Measurements from ENCODE around the gene PKNOX2. TPM values are rescaled to one million over a fixed set of nuclear protein-coding genes. Genes with fewer than 3 reads are reported as not detected.

The PKNOX2 gene
- total and polyA plus RNA-seq, 2 of the 8 experiments (the other 6 are each of a cell fraction or from before 2014, with no cell fraction given), result 2.0 TPM

DNA sequence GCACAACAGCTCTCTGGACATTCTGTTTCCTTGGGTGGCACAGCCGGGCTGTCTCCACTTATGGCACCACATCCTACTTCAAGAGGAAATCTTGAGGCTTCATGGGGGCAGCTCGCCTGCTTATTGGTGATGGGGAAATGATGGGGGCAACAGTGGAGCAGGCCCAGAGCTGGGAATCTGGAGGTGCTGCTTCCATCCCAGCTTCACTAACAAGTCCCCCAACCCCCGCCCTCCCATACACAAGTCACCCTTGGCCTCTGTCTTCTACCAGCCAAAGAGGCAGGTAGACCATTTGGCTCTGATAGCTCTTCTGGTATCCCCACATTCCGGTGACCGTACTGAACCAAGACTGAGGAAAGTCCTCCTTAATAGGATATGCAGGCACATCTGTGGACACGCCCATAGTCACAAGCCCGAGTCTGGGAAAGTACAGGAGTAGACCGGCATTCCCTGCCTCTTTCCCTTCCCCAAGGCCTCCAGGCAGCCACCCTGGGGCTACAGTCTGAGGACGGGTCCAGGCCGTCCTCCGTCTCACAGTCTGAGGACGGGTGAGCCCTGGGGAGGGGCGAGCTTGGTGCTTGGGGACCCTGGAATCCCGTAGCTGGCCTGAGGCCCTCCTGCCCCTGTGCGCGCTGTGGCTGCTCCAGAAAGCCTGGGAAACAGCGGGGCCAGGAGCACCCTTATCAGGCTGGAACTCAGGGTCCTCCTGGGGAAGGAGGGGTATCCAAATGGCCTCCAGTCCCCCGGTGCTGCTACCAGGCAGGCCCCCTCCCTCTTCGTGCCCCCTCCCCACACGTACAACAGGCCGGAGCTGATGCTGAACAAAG lies 185.9 kb downstream of the PKNOX2 start:
- no peak overlapping the region for H3K56ac ChIP-seq (replicated peaks; ENCODE audit: insufficient read length, low read depth, low read length)
- H2AFZ ChIP-seq (ENCODE audit: low read length), result no peak overlapping the region
- H3K4ac ChIP-seq (replicated peaks; ENCODE audit: insufficient read length, low read depth, low read length), result no peak overlapping the region
- WGBS, 2 experiments (ENCODE audit: extremely low coverage in 1 of 2, insufficient coverage in 1 of 2, insufficient read length in 1 of 2, insufficient replicate concordance in 2 of 2, low coverage in 1 of 2, low lambda C conversion rate in 2 of 2, missing lambda C conversion rate in 1 of 2), result 85% methylated on average over 18 of the region's 21 CpGs; no CpG with 5 or more reads in 1 of the 2 experiments
- H4K20me1 ChIP-seq (replicated peaks in 1 of 2; ENCODE audit: control insufficient read depth in 1 of 2, insufficient read depth in 2 of 2, low read length in 2 of 2), result no peaks in the 10 kb centered on the region
- H2BK5ac ChIP-seq (ENCODE audit: low read depth, low read length), result peak overlapping the region; percentile 38; the same call in 1 of the 2 replicates
- ChIA-PET CTCF (ENCODE audit: partially characterized antibody) (interaction anchor here (0.5 to 25.6 kb wide), 28 partner anchors 5 to 520 kb away, joined by 3 to 486 read pairs (median 4); no protein-coding TSS in a partner anchor), POLR2A (ENCODE audit: partially characterized antibody) (interaction anchor here (1.1 kb wide), 1 partner anchor 187 kb away, joined by 3 read pairs; no protein-coding TSS in a partner anchor)
- no peak overlapping the region for H2BK12ac ChIP-seq (ENCODE audit: low read depth, low read length)
- no peak overlapping the region for H3K27ac ChIP-seq (ENCODE audit: low read depth, low read length)
- 0 out of 2 replicates have a peak overlapping the region, but pooled peaks have one; percentile 21 for H3K18ac ChIP-seq (ENCODE audit: extremely low read depth, low read length)
- no peaks in the 10 kb centered on the region for H3K9me3 ChIP-seq (ENCODE audit: insufficient read depth in 2 of 2, low read depth in 1 of 2, low read length in 1 of 2)
- peak overlapping the region; percentile 66 for H4K8ac ChIP-seq (ENCODE audit: extremely low read depth, insufficient read depth, low read length)
- TF ChIP-seq NANOG (IDR thresholded peaks at IDR 0.05; ENCODE audit: insufficient read depth, low read depth, low read length, poor library complexity, severe bottlenecking) (no peak), GABPA (IDR thresholded peaks at IDR 0.05; ENCODE audit: borderline replicate concordance, insufficient read depth, low read length) (no peak), SP2 (IDR thresholded peaks at IDR 0.05; ENCODE audit: low read length) (no peak)
- H4K5ac ChIP-seq (ENCODE audit: insufficient read length, low read depth, low read length), result no peak overlapping the region
- H3K9ac ChIP-seq (replicated peaks in 1 of 4; ENCODE audit: extremely low read depth in 1 of 4, low read depth in 3 of 4, low read length in 3 of 4), result no peak overlapping the region
- no peak overlapping the region for H2BK120ac ChIP-seq (replicated peaks; ENCODE audit: low read depth, low read length)
- no peak overlapping the region for H3K4me3 ChIP-seq (ENCODE audit: extremely low read depth in 1 of 4, insufficient read depth in 2 of 4, low read depth in 3 of 4, low read length in 4 of 4)
- H2BK20ac ChIP-seq (ENCODE audit: low read length), result no peak overlapping the region
- H3K14ac ChIP-seq (ENCODE audit: insufficient read length), result no peak overlapping the region
- no peak overlapping the region for H3K23ac ChIP-seq (ENCODE audit: insufficient read length)
- no peaks in the 10 kb centered on the region for H3K79me2 ChIP-seq (ENCODE audit: control insufficient read depth in 1 of 2, insufficient read depth in 2 of 2, low read length in 2 of 2)
- H3K4me1 ChIP-seq (replicated peaks in 1 of 4; ENCODE audit: control insufficient read depth in 3 of 4, insufficient read depth in 4 of 4, low read length in 3 of 4), result peaks cover 0 to 22% (median 10%) of the 10 kb centered on the region in 4 experiments; a peak in 6 of 7 replicates
- no peaks in the 10 kb centered on the region for H3K23me2 ChIP-seq (ENCODE audit: low read depth, low read length)
- FAIRE-seq, result no peak
- peaks cover 0 to 10% (median 2%) of the 10 kb centered on the region in 4 experiments; a peak in 2 of 7 replicates for H3K27me3 ChIP-seq (replicated peaks in 1 of 4; ENCODE audit: control insufficient read depth in 3 of 4, extremely low read depth in 1 of 4, insufficient read depth in 3 of 4, low read length in 3 of 4)
- H3K4me2 ChIP-seq (ENCODE audit: insufficient read depth in 1 of 2, low read depth in 2 of 2, low read length in 2 of 2), result no peak overlapping the region
- no peaks in the 10 kb centered on the region for H3K79me1 ChIP-seq (ENCODE audit: low read depth, low read length)
- no peak overlapping the region for H4K91ac ChIP-seq (replicated peaks; ENCODE audit: insufficient read length, low read length)
- no peak overlapping the region for H2AK5ac ChIP-seq (ENCODE audit: low read depth, low read length)
- no peak overlapping the region for H2BK15ac ChIP-seq (ENCODE audit: low read length)
- H3K36me3 ChIP-seq (ENCODE audit: control insufficient read depth in 2 of 4, insufficient read depth in 4 of 4, low read length in 3 of 4), result no peaks in the 10 kb centered on the region
- no peak for DNase-seq (ENCODE audit: low read depth in 1 of 2, low spot score in 2 of 2)

Data from H1 (cell line).